HepG2 (cell line): ENCODE results near the gene RPL37.

Source experiments
- BHLHE40 ChIP-seq: IDR thresholded peaks from 2 replicates; pipeline ENCODE4 v1.6.1; 2011; ENCODE audit warnings: low read length, improper control_type of control experiment
- BRD4 ChIP-seq: sonication (generic); formaldehyde crosslinking; IDR thresholded peaks from 2 replicates; pipeline ENCODE4 v1.4.0; 2020; ENCODE audit warnings: missing genetic modification reagents
- CREBL2 ChIP-seq: sonication (generic); formaldehyde crosslinking; IDR thresholded peaks from 2 replicates; pipeline ENCODE4 v1.8.1; 2023; ENCODE audit warnings: missing genetic modification reagents, mild to moderate bottlenecking, borderline replicate concordance
- CTCF ChIP-seq: sonication (generic); formaldehyde crosslinking; IDR thresholded peaks from 2 replicates; pipeline ENCODE4 v1.5.0; 2020; ENCODE audit warnings: mild to moderate bottlenecking, missing genetic modification reagents, moderate library complexity
- EHMT2 ChIP-seq: fragments of 200-600 bp; sonication (generic); IDR thresholded peaks from 2 replicates; pipeline ENCODE4 v1.7.0; 2017; ENCODE audit warnings: antibody characterized with exemption, low read depth, low read length, borderline replicate concordance
- GABPB1 ChIP-seq: IDR thresholded peaks from 2 replicates; pipeline ENCODE4 v1.6.1; 2016; ENCODE audit warnings: mild to moderate bottlenecking, missing genetic modification reagents, moderate library complexity, missing compliant biosample characterization
- MLXIP ChIP-seq: sonication (generic); formaldehyde crosslinking; IDR thresholded peaks from 2 replicates; pipeline ENCODE4 v1.9.0; 2021; ENCODE audit warnings: missing genetic modification reagents, borderline replicate concordance
- NFE2L2 ChIP-seq: fragments of 150-350 bp; IDR thresholded peaks from 2 replicates; pipeline ENCODE4 v1.6.1; 2014; ENCODE audit warnings: low read length
- SMAD3 ChIP-seq: sonication (generic); formaldehyde crosslinking; IDR thresholded peaks from 2 replicates; pipeline ENCODE4 v1.4.0; 2020; ENCODE audit warnings: missing genetic modification reagents
- SP5 ChIP-seq: IDR thresholded peaks from 2 replicates; pipeline ENCODE4 v1.6.1; 2016; ENCODE audit warnings: low read depth, borderline replicate concordance
- SRF ChIP-seq: IDR thresholded peaks from 2 replicates; pipeline ENCODE4 v1.6.1; 2011; ENCODE audit warnings: mild to moderate bottlenecking, low read depth, low read length, moderate library complexity
- TARDBP ChIP-seq: sonication (generic); formaldehyde crosslinking; IDR thresholded peaks from 2 replicates; pipeline ENCODE4 v1.8.0; 2022; ENCODE audit warnings: mild to moderate bottlenecking, missing genetic modification reagents
- TSC22D2 ChIP-seq: sonication (generic); formaldehyde crosslinking; IDR thresholded peaks from 2 replicates; pipeline ENCODE4 v1.5.1; 2020; ENCODE audit warnings: missing genetic modification reagents, mild to moderate bottlenecking, borderline replicate concordance
- TF ChIP-seq, protein P1 (sequence below): sonication (generic); formaldehyde crosslinking; IDR thresholded peaks from 2 replicates; pipeline ENCODE4 v1.4.0; 2020; ENCODE audit warnings: low read depth, mild to moderate bottlenecking, missing genetic modification reagents

- TF ChIP-seq SP5 = no peak
- no peak for TF ChIP-seq MLXIP (CRISPR knock-in tag)
- no peak for TF ChIP-seq TARDBP (CRISPR knock-in tag)
- TF ChIP-seq, protein P1, sequence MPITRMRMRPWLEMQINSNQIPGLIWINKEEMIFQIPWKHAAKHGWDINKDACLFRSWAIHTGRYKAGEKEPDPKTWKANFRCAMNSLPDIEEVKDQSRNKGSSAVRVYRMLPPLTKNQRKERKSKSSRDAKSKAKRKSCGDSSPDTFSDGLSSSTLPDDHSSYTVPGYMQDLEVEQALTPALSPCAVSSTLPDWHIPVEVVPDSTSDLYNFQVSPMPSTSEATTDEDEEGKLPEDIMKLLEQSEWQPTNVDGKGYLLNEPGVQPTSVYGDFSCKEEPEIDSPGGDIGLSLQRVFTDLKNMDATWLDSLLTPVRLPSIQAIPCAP (CRISPR knock-in tag) = no peak
- no peak for TF ChIP-seq SMAD3 (CRISPR knock-in tag)
- TF ChIP-seq CREBL2 (CRISPR knock-in tag) = no peak
- no peak for TF ChIP-seq EHMT2
- no peak for TF ChIP-seq BHLHE40
- no peak for TF ChIP-seq NFE2L2
- TF ChIP-seq TSC22D2 (CRISPR knock-in tag) = no peak
- no peak for TF ChIP-seq GABPB1
- no peak for TF ChIP-seq SRF
- no peak for TF ChIP-seq BRD4 (CRISPR knock-in tag)
- TF ChIP-seq CTCF = no peak
Observed at GRCh38 chr5:40829748-40830533, 5.1 kb downstream of the RPL37 start.
